Measurements from ENCODE around the gene SYNPO2.
"Not testable (repeated sequence)": the region's sequence is repeated elsewhere in the genome, so short reads cannot be mapped to it uniquely, and the experiment has no call there.

The SYNPO2 gene

DNA sequence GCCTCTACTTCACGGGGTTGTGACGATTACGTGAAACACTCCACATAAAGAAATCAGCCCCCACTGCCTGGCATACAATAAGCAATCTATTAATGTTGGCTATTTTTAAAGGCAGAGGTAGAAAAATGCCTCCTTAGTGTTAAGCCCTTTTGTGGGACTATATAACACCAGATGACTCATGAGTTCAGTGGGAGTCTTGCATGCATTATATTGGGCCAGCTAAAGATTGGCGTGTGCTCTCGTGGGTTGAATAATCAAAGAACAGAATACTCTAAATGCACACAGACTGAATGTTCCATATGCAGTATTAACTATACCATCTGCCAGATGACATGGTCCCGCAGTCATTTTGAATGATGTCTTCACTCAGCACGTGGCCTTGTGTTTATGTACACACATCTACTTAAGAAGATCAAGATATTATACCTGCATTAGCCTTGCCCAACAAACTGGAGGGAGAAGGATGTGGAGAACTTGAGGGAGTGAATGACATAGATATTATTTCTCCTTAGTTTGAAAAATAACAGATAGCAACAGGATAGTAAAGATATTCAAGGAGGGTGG lies 162.0 kb downstream of the SYNPO2 start:
- in situ Hi-C loops (cut with HindIII; ENCODE audit: low sequenced_read_pairs), result no loop called here

DNA sequence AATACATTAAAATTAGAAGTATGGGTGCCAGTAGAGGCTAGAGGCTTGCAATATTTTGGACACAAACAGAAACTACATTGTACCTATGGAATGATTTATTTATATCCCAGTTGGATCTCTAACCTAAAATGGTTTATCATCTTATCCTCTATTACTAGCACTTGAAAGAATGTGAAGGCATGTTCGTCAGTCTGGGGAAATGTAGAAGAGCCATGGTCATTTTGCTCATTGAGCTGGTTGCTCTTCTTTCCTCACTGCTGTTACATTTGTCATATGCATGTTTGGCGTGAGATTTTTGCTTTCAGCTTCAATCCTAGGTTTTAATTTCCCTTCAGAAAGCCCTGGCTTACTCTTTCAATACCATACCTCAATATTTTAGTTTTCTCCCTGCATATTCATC lies 164.6 kb downstream of the SYNPO2 start:
- in situ Hi-C loops (cut with HindIII; ENCODE audit: low sequenced_read_pairs), result no loop called here

DNA sequence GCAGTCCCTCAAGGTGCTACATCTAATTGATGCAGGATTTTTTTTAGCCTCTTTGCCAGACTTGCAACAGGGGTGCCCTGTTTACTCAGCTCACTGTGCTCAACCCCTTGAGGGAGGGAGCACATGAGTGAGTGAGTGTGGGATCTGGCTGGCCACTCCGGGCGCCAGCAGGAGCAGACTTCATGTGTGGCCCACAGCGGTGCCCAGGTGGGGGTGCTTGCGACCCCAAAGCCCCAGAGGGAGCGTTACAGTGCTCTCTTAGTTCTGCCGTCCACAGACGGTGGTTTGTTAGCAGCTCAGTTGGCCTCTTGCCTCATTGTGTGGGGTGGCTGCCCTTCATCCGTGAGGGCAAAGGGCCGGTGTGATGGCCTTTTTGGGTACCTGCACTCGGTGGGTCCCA lies 165.3 kb downstream of the SYNPO2 start:
- in situ Hi-C loops (cut with HindIII; ENCODE audit: low sequenced_read_pairs), result no loop called here

DNA sequence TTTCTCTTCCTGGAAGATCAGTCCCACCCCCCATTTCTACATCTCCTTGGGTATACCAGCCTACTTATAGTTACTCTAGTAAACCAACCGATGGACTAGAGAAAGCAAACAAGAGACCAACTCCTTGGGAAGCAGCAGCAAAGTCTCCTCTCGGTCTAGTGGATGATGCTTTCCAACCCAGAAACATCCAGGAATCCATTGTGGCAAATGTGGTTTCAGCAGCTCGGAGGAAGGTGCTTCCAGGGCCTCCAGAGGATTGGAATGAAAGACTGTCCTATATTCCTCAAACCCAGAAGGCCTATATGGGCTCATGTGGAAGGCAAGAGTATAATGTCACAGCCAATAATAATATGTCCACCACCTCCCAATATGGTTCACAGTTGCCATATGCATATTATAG lies 168.8 kb downstream of the SYNPO2 start:
- in situ Hi-C loops (cut with HindIII; ENCODE audit: low sequenced_read_pairs), result no loop called here

DNA sequence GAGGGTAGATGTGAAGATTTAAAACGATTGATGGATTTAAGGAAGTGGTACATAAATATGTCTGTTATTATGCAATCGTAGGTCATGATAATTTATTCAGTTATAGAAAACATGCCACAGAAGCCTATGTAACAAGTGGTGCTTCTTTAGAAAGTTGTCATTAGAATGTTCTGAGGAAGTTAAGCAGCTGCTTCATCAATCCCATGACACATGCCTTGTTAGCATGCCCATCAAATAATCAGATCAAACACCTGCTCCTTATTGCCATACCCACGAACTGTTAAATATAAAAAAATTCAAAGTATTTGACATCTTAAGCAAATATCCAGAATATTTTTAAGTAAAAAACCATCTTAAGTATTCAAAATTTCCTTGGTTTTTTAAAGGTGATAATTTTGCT lies 170.6 kb downstream of the SYNPO2 start:
- in situ Hi-C loops (cut with HindIII; ENCODE audit: low sequenced_read_pairs), result no loop called here

DNA sequence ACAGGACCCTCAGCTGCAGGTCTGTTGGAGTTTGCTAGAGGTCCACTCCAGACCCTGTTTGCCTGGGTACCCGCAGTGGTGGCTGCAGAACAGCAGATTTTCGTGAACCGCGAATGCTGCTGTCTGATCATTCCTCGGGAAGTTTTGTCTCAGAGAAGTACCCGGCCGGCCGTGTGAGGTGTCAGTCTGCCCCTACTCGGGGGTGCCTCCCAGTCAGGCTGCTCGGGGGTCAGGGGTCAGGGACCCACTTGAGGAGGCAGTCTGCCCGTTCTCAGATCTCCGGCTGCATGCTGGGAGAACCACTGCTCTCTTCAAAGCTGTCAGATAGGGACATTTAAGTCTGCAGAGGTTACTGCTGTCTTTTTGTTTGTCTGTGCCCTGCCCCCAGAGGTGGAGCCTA lies 178.5 kb downstream of the SYNPO2 start:
- in situ Hi-C loops (cut with HindIII; ENCODE audit: low sequenced_read_pairs), result not testable (repeated sequence)

DNA sequence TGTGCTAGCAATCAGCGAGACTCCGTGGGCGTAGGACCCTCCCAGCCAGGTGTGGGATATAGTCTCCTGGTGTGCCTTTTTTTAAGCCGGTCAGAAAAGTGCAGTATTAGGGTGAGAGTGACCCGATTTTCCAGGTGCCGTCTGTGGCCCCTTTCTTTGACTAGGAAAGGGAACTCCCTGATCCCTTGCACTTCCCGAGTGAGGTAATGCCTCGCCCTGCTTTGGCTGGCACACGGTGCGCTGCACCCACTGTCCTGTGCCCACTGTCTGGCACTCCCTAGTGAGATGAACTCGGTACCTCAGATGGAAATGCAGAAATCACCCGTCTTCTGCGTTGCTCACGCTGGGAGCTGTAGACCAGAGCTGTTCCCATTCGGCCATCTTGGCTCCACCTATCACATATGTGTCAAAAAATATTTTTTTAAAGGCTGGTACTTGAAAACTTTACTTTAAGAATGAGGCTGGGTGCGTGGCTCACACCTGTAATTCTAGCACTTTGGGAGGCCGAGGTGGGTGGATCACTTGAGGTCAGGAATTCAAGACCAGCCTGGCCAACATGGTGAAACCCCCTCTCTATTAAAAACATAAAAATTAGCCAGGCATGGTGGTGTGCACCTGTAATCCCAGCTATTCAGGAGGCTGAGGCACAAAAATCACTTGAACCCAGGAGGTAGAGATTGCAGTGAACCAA lies 179.2 kb downstream of the SYNPO2 start:
- in situ Hi-C loops (cut with HindIII; ENCODE audit: low sequenced_read_pairs), result not testable (repeated sequence)

DNA sequence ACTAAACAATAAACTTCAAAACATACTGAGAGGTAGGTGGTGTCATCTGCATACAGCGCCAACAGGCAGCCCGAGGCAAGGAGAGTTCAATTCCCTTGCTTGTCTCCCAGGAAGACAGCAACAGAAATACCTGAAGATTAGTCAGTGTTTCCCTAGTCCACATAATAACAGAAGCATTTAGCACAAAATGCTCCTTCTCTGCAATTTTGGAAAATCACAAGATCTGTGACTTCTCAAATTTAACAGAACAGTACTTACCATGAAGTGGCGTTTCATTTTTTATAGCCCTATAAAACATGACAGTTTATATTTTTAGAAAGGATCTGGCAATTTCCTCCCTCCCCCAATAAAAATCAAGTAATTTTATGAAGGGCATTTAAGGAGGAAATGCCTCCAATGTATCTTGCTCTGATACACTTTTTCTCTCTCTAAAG lies 179.9 kb downstream of the SYNPO2 start:
- in situ Hi-C loops (cut with HindIII; ENCODE audit: low sequenced_read_pairs), result no loop called here

DNA sequence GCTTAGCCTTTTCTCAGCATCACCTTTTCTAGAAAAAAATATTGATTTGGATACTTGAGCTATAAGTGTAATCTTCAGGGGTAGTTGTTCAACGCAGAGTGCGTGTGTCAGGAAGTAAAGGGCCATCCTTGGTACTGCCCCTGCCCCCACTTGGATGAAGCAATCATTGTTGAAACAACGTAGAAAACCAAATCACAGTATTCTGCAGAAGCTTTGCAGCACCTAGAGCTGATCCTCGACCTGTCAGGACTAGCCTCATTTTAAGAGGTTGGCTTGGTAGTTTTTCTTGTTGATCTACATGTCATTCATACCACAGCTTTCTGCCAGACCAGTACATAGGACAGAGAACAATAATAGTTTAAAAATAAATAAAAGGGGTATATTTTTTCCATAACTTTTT lies 181.6 kb downstream of the SYNPO2 start:
- in situ Hi-C loops (cut with HindIII; ENCODE audit: low sequenced_read_pairs), result no loop called here

DNA sequence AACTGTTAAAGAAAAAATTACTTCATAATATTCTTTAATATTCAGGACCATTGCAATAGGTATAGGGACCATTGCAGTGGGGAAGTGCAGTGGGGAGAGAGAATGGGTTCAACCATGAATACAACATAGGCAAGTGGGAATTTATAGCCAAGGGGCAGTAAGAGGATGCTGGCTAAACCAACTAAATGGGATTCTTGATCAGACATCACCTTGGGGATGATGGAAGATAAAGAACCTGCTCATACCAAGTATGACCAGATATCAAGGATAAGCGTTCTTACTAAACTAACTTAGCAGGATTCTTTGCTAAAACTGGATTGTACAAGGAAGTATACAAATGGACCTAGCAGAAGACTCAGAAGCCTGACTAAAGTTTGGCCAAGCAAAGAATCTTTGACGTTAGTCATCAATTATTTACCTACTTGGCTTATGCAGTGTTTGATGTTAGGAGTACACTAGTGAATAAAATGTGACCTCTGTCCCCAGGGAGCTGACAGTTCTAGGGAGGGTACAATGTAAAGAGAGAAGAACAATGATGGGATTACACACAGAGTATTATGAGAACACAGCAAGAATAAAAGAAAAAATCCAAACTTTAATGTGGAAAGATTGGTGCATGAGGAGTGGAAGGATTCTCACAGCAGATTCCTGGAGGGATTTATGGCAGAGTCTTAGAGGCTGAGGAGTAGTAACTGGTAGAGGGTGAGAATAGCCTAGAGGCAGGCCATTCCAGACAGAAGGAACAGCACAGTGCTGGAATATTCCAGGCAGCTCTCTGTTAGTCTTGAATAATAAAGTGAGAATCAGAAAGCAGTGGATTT lies 192.3 kb downstream of the SYNPO2 start:
- in situ Hi-C loops (cut with HindIII; ENCODE audit: low sequenced_read_pairs), result loop anchor here (10.0 kb wide), 1 partner anchor 144 kb away; no protein-coding TSS in a partner anchor

DNA sequence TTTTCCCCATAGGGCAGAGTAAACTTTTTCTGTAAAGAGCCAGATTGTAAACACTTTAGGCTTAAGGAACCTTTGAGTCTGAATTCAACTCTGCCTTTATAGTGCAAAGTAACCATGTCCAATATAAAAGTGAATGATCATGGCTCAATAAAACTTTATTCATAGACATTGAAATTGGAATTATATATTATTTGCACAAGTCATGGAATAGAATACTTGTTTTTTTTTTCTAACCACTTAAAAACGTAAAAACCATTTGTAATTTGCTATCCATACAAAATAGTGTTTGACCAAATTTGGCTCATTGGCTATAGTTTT lies 192.8 kb downstream of the SYNPO2 start:
- in situ Hi-C loops (cut with HindIII; ENCODE audit: low sequenced_read_pairs), result loop anchor here (10.0 kb wide), 1 partner anchor 143 kb away; no protein-coding TSS in a partner anchor

DNA sequence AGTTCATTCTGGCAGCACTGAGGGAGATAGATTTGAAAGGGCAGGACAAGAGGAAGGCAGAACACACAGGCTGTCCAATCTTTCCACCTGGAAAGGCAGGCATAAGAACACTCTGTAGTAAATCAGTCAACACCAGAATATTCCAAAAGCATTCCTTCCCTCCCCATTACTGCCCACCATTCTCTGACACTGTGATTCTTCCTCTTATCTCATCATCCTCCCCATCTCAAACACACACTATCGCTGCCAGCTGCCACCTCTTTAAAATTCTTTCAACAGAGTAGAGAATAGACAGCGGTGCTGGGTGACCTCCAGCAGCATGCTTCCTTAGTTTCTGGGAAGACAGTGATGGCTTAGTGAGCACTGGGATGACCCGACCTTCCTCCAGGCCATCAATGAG lies 193.3 kb downstream of the SYNPO2 start:
- in situ Hi-C loops (cut with HindIII; ENCODE audit: low sequenced_read_pairs), result loop anchor here (10.0 kb wide), 1 partner anchor 143 kb away; no protein-coding TSS in a partner anchor

DNA sequence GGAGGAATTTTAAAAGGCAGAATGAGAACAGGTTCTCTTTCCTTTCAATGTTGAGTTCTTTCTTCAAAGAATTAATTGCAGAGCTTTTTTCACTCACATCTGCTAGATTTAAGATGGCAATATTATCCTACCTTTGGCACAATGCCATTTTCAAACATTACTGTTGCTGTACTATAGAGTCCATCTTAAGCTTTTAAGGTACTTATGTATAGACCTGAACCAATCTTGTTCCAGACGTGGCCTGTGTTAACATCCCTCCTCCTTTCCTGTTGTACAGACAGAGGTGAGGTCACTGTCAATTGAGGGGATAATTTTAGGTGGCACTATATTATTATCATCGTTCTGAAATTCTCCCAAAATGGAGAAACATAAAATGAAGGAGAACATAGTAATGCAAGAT lies 194.0 kb downstream of the SYNPO2 start:
- in situ Hi-C loops (cut with HindIII; ENCODE audit: low sequenced_read_pairs), result loop anchor here (10.0 kb wide), 1 partner anchor 142 kb away; no protein-coding TSS in a partner anchor

DNA sequence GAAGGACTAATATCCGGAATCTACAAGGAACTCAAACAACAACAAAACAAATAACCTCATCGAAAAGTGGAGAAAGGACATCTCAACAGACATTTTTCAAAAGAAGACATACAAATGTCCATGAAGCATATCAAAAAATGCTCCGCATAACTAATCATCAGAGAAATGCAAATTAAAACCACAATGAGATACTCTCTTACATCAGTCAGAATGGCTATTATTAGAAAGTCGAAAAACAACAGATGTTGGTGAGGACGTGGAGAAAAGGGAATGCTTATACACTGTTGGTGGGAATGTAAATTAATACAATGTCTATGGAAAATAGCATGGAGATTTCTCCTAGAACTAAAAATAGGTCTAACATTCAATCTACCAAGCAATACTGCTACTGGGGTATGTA lies 195.9 kb downstream of the SYNPO2 start:
- in situ Hi-C loops (cut with HindIII; ENCODE audit: low sequenced_read_pairs), result loop anchor here (10.0 kb wide), 1 partner anchor 140 kb away; no protein-coding TSS in a partner anchor

DNA sequence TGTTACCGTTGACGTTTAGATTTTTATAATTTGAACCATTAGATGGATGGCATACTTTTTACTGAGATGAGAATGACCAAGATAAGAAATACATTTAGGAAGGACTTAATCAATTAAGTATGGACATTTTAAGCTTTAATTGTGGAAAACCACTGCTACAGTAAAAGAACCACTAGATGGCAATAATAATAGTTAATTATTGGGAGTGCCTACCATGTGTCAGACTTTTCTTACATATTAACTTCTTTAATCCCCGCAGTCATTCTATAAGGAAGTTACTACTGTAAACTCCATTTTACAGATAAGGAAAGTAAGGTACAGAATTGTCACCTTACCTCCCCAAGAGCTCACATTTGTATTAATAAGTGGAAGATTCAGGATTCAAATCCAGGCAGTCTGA lies 198.5 kb downstream of the SYNPO2 start:
- in situ Hi-C loops (cut with HindIII; ENCODE audit: low sequenced_read_pairs), result loop anchor here (10.0 kb wide), 1 partner anchor 138 kb away; no protein-coding TSS in a partner anchor

DNA sequence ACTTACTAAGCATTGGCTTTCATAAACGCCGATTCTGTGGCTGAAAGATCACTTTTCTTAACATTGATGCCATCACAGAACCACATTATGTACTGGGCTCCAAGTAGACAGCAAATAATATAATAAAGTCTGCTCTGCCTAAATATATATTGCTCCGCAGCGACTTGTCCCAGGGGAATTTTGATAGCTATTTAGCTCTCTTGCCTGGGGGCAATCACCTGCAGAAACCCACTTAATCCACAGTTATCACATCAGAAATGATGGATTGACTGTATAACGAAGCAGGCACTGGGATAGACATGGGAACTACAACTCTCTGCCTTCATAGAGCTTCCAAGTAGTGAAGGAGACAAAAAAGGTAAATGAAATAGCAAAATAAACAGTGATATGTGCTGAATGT lies 199.0 kb downstream of the SYNPO2 start:
- in situ Hi-C loops (cut with HindIII; ENCODE audit: low sequenced_read_pairs), result loop anchor here (10.0 kb wide), 1 partner anchor 137 kb away; no protein-coding TSS in a partner anchor

DNA sequence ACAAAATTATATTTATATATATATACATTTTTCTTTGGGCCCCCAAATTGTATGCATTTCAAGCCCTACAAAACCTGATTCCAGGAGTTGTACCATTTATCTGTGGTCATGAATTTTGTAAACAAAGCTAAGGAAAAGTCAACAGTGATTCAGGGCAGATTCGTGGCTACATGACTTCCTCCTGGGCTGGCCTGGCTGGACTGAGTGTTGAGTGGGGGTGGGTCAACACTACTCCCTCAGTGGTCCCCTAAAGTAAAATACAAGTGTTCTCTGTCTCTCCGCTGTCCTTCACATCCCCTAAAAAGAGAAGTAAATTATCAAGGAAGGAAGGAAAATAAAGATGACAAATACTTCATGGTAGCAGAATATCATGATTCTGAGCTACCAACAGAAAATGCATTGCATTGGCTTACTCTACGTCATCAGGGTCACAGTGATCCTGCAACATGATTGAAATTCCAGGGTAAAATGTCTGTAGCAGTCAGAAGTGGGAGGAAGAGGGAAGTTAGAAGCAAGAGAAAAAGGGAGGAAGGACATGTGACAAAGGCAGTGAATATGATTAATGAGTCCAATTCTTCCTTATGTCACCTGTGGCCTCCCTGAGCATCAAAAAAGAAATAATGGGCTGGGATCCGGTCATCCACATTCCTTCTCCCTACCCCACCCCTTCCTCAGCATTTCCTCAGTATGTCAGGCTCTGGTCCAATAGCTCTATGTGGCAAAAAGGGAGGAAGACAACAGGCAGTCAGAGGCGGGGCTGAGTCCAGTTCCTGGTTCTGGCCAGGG lies 204.6 kb downstream of the SYNPO2 start:
- in situ Hi-C loops (cut with HindIII; ENCODE audit: low sequenced_read_pairs), result no loop called here

DNA sequence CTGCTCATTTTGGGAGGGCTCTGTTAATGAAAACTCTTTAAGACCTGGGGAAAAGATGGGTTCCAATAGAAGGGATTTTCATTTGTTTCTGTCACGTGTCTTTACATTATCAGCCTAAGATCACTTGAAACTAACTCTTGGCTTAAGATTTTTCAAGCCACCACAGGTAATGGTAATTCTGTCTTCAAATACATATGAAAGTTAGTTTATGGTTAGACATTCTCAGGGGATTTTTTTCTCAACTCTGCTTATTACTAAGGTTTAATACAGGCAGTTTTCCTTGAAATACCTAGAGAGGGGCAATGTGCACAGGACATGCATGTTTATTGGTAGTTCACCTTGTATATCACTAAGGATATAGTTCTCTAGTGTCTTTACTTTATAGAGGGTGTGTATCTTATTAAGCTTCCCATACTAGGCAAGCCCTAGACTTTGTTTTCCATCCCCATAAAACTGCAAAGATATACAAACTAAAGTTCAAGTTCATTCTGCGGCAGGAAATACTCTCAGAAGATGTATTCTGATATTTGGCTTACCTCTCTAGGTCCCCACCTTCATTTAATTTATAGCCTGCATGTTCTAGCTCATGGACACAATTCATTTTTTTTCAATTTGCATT lies 208.7 kb downstream of the SYNPO2 start:
- in situ Hi-C loops (cut with HindIII; ENCODE audit: low sequenced_read_pairs), result no loop called here

DNA sequence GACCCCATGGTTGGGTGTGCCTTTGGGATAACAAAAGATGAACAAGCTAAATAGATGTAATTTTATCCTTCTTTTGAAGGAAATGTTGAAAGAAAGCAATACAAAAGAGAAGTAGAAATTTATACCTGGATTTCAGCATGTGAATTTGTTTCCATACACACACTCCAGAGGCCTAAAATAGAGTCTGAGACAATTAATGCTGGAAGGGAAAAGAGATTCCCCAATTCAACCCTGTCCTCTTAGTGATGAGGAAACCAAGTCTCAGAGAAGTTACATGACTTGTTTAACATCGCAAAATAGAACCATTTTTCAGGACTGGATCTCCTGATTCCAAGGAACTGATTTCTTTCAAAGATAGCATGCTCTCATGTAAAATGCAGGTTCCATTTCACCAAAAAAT lies 209.7 kb downstream of the SYNPO2 start:
- in situ Hi-C loops (cut with HindIII; ENCODE audit: low sequenced_read_pairs), result no loop called here

DNA sequence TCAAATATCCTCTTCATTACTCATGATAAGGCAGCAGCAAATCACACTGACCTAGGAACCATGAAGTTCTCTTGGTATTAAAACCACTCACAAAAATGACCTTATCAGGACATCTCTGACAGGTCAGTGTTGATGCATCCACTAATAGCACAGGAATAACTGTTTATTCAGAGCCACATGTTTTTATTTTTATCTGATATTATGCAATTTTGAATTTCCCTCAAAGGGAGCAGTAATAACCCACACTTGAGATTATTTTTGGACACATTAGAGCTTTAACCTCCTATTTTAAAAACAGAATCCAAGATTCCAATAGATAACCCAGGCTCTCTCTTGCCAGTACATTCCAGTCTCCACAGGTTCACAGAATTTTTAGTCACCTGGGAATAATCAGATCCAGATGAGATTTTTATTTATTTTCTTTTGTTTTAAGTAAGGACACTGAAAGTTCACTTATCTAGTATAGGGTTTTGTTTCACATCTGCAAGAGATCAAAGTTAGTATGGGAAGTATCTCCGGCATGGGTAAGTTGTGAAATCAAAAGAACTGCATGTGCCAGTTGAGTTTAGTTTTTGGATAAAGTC lies 210.7 kb downstream of the SYNPO2 start:
- in situ Hi-C loops (cut with HindIII; ENCODE audit: low sequenced_read_pairs), result no loop called here

Data from endothelial cell of hepatic sinusoid (primary cell).